ENCODE data around the gene DCPS. TPM values are rescaled to one million over a fixed set of nuclear protein-coding genes. Genes with fewer than 3 reads are reported as not detected.

Gene DCPS
- total RNA-seq, 1 donor from 2014 or later, result 7.2 TPM

DNA sequence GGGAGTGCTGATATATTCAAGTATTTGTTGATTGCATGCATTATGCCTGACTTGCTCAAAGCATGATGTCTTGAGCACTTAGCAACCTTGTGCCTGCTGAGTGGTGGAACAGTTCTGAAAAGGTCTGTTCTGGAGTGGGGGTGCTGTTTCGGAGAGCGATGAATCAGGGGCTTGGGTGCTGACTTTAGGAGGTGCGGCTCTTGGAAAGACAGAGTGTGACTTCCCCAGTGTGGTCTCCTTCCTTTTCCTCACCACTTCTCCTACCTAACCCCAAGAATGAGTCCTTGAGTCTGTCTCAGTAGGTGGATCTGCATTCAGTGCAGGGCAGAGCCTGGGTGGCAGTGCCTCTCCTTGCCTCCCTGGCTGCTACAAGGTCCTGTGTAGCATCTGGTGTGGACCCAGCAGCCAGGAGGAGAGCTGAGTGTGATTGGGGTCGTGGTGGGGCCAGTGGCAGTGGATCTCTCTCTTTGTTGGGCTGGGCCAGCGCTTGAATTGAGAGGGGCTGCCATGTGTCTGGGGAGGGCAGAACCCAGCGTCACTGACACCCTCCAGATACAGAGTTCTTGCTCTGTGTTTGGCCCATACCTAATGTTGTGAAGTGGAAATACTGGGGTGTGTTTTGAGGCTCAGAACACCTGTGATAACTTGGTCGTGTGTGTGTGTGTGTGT is 87.6 kb downstream of the DCPS start:
- Mint-ChIP-seq H3K36me3 (ENCODE audit: unreplicated experiment) (peaks cover 5% of the 10 kb centered on the region), H3K27ac (ENCODE audit: unreplicated experiment) (no peak overlapping the region), H3K4me1 (ENCODE audit: low read depth, unreplicated experiment) (peaks cover 10% of the 10 kb centered on the region), H3K27me3 (ENCODE audit: unreplicated experiment) (peaks cover 2% of the 10 kb centered on the region), H3K4me3 (ENCODE audit: unreplicated experiment) (no peak overlapping the region), H3K9me3 (ENCODE audit: unreplicated experiment) (peaks cover 2% of the 10 kb centered on the region)
- TF ChIP-seq, protein P1, sequence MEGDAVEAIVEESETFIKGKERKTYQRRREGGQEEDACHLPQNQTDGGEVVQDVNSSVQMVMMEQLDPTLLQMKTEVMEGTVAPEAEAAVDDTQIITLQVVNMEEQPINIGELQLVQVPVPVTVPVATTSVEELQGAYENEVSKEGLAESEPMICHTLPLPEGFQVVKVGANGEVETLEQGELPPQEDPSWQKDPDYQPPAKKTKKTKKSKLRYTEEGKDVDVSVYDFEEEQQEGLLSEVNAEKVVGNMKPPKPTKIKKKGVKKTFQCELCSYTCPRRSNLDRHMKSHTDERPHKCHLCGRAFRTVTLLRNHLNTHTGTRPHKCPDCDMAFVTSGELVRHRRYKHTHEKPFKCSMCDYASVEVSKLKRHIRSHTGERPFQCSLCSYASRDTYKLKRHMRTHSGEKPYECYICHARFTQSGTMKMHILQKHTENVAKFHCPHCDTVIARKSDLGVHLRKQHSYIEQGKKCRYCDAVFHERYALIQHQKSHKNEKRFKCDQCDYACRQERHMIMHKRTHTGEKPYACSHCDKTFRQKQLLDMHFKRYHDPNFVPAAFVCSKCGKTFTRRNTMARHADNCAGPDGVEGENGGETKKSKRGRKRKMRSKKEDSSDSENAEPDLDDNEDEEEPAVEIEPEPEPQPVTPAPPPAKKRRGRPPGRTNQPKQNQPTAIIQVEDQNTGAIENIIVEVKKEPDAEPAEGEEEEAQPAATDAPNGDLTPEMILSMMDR (IDR thresholded peaks at IDR 0.05; ENCODE audit: partially characterized antibody, unreplicated experiment), result no peak
- DNase-seq, result no peak

DNA sequence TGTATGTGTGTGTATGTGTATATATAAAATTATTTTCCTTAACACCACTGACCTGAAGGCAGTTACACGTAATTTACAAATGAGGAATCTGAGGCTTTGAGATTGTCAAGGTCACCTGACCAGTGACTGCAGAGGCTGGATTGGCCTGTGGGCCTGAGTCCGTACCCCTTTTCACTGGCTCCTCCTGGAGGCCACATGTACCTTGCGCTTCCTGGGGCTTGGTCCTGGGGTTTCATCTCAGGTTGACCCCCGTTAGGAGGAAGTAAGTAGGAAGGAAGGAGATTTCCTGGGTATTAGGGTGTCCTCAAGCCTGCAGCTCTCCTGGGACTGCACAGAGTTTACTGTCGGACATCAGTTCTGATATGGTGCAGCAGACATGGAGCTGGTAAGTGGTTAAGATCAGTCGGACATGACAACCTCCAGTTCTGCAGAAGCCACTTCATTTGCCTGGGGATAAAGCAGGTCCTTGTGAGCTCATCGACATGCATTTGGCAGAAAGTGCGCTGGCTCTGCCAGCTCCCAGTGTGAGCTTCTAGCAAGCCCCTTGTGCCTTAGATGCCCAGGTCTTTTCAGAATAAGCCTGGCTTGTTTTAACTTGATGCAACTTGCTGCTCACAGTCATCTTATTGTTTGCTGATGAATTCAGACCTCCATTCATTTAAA is 88.2 kb downstream of the DCPS start:
- Mint-ChIP-seq H3K9me3 (ENCODE audit: unreplicated experiment) (peaks cover 5% of the 10 kb centered on the region), H3K36me3 (ENCODE audit: unreplicated experiment) (peaks cover 5% of the 10 kb centered on the region), H3K4me1 (ENCODE audit: low read depth, unreplicated experiment) (peaks cover 4% of the 10 kb centered on the region), H3K27ac (ENCODE audit: unreplicated experiment) (no peak overlapping the region), H3K27me3 (ENCODE audit: unreplicated experiment) (peaks cover 2% of the 10 kb centered on the region), H3K4me3 (ENCODE audit: unreplicated experiment) (no peak overlapping the region)
- DNase-seq, result no peak
- TF ChIP-seq, protein P1 (IDR thresholded peaks at IDR 0.05; ENCODE audit: partially characterized antibody, unreplicated experiment), result no peak

DNA sequence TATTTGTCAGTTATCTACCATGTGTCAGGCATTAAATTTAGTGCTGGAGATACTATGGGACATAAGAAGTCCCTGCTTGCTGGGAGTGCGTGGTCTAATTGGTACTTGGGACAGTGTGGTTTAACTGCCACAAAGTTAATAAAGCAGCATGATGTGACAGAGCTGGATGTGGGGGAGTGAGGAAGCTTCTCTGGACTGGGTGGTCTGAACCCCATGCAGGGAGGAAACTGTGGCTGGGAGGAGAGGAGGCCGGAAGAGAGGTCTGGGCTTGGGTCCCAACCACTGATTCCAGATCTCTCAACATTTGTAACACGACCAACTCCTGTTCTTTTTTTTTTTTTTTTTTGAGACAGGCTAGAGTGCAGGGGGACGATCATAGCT is 88.8 kb downstream of the DCPS start:
- no peak for DNase-seq
- Mint-ChIP-seq H3K27ac (ENCODE audit: unreplicated experiment) (no peak overlapping the region), H3K4me3 (ENCODE audit: unreplicated experiment) (no peak overlapping the region), H3K9me3 (ENCODE audit: unreplicated experiment) (peaks cover 5% of the 10 kb centered on the region), H3K4me1 (ENCODE audit: low read depth, unreplicated experiment) (peaks cover 2% of the 10 kb centered on the region), H3K27me3 (ENCODE audit: unreplicated experiment) (peaks cover 2% of the 10 kb centered on the region), H3K36me3 (ENCODE audit: unreplicated experiment) (peaks cover 5% of the 10 kb centered on the region)
- TF ChIP-seq, protein P1 (IDR thresholded peaks at IDR 0.05; ENCODE audit: partially characterized antibody, unreplicated experiment), result no peak

DNA sequence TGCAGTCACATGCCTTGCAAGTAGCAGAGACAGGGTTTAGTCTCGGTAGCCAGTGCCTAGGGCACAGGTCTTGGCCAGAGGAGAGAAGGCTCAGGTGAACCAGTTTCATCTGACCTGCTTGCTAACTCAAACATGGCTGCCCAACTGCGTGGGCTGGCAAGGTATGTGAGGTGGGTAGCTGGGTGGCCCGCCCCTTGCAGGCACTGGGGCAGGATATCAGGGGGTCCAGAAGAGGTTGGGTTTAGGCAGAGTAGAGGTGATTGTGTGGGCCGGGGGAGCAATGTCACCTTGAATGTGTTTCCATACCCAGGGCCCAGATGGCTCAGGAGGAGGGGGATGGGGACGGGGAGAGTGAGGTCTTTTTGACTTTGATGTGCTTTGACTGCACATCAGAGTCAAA is 89.3 kb downstream of the DCPS start:
- Mint-ChIP-seq H3K9me3 (ENCODE audit: unreplicated experiment) (peaks cover 5% of the 10 kb centered on the region), H3K27ac (ENCODE audit: unreplicated experiment) (no peak overlapping the region)

More for the DNA sequence above, 89.3 kb downstream of the DCPS start:
- peaks cover 2% of the 10 kb centered on the region for H3K4me1 Mint-ChIP-seq (ENCODE audit: low read depth, unreplicated experiment)
- H3K4me3 Mint-ChIP-seq (ENCODE audit: unreplicated experiment), result no peak overlapping the region
- TF ChIP-seq, protein P1 (IDR thresholded peaks at IDR 0.05; ENCODE audit: partially characterized antibody, unreplicated experiment), result no peak
- DNase-seq, result no peak
- peaks cover 5% of the 10 kb centered on the region for H3K36me3 Mint-ChIP-seq (ENCODE audit: unreplicated experiment)
- H3K27me3 Mint-ChIP-seq (ENCODE audit: unreplicated experiment), result peaks cover 2% of the 10 kb centered on the region

Data from glutamatergic neuron (in vitro differentiated cells).